CD4-positive, CD25-positive, alpha-beta regulatory T cell (primary cell): Measurements from ENCODE around the gene CFLAR. TPM values are rescaled to one million over a fixed set of nuclear protein-coding genes. Genes with fewer than 3 reads are reported as not detected.

Source experiments
- ATAC-seq, 2 donors: fragments of 150-1000 bp; cut with Tn5 transposase; one replicate each; pipeline ENCODE4 v1.10.0; 2021; ENCODE audit warnings: low read depth in 2 of 2, moderate number of reproducible peaks in 2 of 2, moderate library complexity in 1 of 2
- DNase-seq, 3 donors: peaks; one replicate each; pipeline versions ENCODE4 v3.0.0 to v3.0.0-alpha.2; 2012 to 2022; ENCODE audit warnings: mixed read lengths in 1 of 3
- H3K27ac ChIP-seq: one replicate; pipeline ENCODE4 v1.7.0; 2013; ENCODE audit warnings: mild to moderate bottlenecking, low read length; ENCODE audit not compliant: insufficient read depth, poor library complexity, severe bottlenecking
- H3K27me3 ChIP-seq: one replicate; pipeline ENCODE4 v1.7.0; 2013; ENCODE audit warnings: low read length; ENCODE audit not compliant: control insufficient read depth, insufficient read depth
- H3K36me3 ChIP-seq: one replicate; pipeline ENCODE4 v1.7.0; 2013; ENCODE audit warnings: mild to moderate bottlenecking, low read length, moderate library complexity; ENCODE audit not compliant: control insufficient read depth, insufficient read depth
- H3K4me1 ChIP-seq: 2 replicates; pipeline ENCODE4 v1.7.0; 2013; ENCODE audit warnings: mild to moderate bottlenecking, low read length; ENCODE audit not compliant: insufficient read depth, control insufficient read depth, poor library complexity, severe bottlenecking
- H3K4me3 ChIP-seq: one replicate; pipeline ENCODE4 v1.7.0; 2013; ENCODE audit warnings: low read depth, mild to moderate bottlenecking, low read length, moderate library complexity
- H3K9me3 ChIP-seq, 2 experiments: 1 replicate in 1 of 2; 2 replicates in 1 of 2; pipeline ENCODE4 v1.7.0; 2013; ENCODE audit warnings: low read length in 2 of 2, mild to moderate bottlenecking in 1 of 2, moderate library complexity in 1 of 2; ENCODE audit not compliant: control insufficient read depth in 2 of 2
- H3K27ac Mint-ChIP-seq, 3 donors: one replicate each; pipeline ENCODE4 v1.8.0; 2020 to 2022; ENCODE audit warnings: mild to moderate bottlenecking in 3 of 3, mixed read lengths in 3 of 3, moderate library complexity in 2 of 3
- H3K27me3 Mint-ChIP-seq: one replicate; pipeline ENCODE4 v1.8.0; 2022; ENCODE audit warnings: mild to moderate bottlenecking, mixed read lengths
- H3K36me3 Mint-ChIP-seq: one replicate; pipeline ENCODE4 v1.8.0; 2020; ENCODE audit warnings: mixed read lengths
- H3K4me1 Mint-ChIP-seq, 4 donors: one replicate each; pipeline ENCODE4 v1.8.0; 2020 to 2022; ENCODE audit warnings: mixed read lengths in 4 of 4, mild to moderate bottlenecking in 1 of 4
- H3K4me3 Mint-ChIP-seq, 4 donors: one replicate each; pipeline ENCODE4 v1.8.0; 2020 to 2022; ENCODE audit warnings: mild to moderate bottlenecking in 4 of 4, mixed read lengths in 4 of 4, moderate library complexity in 3 of 4
- H3K9me3 Mint-ChIP-seq, 7 donors: one replicate each; pipeline ENCODE4 v1.8.0; 2020 to 2022; ENCODE audit warnings: mixed read lengths in 7 of 7, mild to moderate bottlenecking in 3 of 7, moderate library complexity in 2 of 7
- polyA plus RNA-seq, 4 donors: library from polyadenylated mRNA; unstranded; fragments of 300-500 nt; fragmentation: Illumina TruSeq; gene quantifications; one replicate each; pipeline ENCODE4 v1.2.3, GENCODE V29; 2021
- total RNA-seq: library from RNA; stranded (reverse); gene quantifications from one replicate; pipeline ENCODE4 v1.2.3, GENCODE V29; 2022

The CFLAR gene
- total and polyA plus RNA-seq, 5 donors from 2014 or later: 118 to 306 (median 140) TPM

- H3K36me3 Mint-ChIP-seq: peaks cover 11% of the 10 kb centered on the region
- no peaks in the 10 kb centered on the region for H3K27me3 Mint-ChIP-seq
- H3K27ac ChIP-seq: no peak overlapping the region
- no peak overlapping the region for H3K4me3 ChIP-seq
- H3K4me1 Mint-ChIP-seq: no peaks in the 10 kb centered on the region
- no peak overlapping the region for H3K27ac Mint-ChIP-seq
- H3K4me3 Mint-ChIP-seq: no peak overlapping the region
- DNase-seq (no peak), ATAC-seq (no peak)
- H3K9me3 Mint-ChIP-seq: no peaks in the 10 kb centered on the region
- no peaks in the 10 kb centered on the region for H3K27me3 ChIP-seq
- no peaks in the 10 kb centered on the region for H3K9me3 ChIP-seq
- H3K36me3 ChIP-seq: peaks cover 7% of the 10 kb centered on the region
- no peaks in the 10 kb centered on the region for H3K4me1 ChIP-seq
Observed at GRCh38 chr2:201090574-201090973, 25.4 kb upstream of the CFLAR start.

DNA sequence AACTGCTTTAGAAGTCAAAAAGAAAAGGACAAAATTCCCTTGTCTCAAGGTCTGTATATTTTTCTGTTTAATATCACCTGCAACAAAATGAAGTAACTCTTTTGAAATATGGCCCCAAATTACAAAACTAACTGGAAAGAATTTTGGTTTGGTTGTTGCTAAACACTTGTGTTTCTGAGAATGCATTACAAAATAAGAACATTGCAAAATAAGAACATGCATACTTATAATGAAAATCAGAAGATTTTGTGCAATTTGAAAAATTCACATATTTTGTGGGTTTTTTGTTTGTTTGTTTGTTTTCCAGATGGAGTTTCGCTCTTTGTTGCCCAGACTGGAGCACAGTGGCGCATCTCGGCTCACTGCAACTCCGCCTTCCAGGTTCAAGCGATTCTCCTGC lies 22.4 kb upstream of the CFLAR start:
- Histone ChIP-seq H3K27me3 (no peaks in the 10 kb centered on the region), H3K4me1 (no peaks in the 10 kb centered on the region), H3K9me3 (no peaks in the 10 kb centered on the region), H3K27ac (no peak overlapping the region), H3K4me3 (no peak overlapping the region), H3K36me3 (no peaks in the 10 kb centered on the region)
- peaks cover 4% of the 10 kb centered on the region for H3K36me3 Mint-ChIP-seq
- no peak overlapping the region for H3K27ac Mint-ChIP-seq
- H3K4me3 Mint-ChIP-seq: no peak overlapping the region
- no peaks in the 10 kb centered on the region for H3K9me3 Mint-ChIP-seq
- no peak for ATAC-seq
- H3K4me1 Mint-ChIP-seq: no peaks in the 10 kb centered on the region
- no peak for DNase-seq
- H3K27me3 Mint-ChIP-seq: no peaks in the 10 kb centered on the region

GRCh38 chr2:201100497-201100896 lies 15.5 kb upstream of the CFLAR start:
- Histone ChIP-seq H3K27me3 (no peaks in the 10 kb centered on the region), H3K4me3 (no peak overlapping the region), H3K36me3 (no peaks in the 10 kb centered on the region), H3K4me1 (no peaks in the 10 kb centered on the region), H3K27ac (no peak overlapping the region), H3K9me3 (no peaks in the 10 kb centered on the region)
- Mint-ChIP-seq H3K4me1 (no peaks in the 10 kb centered on the region), H3K36me3 (no peaks in the 10 kb centered on the region), H3K27ac (no peak overlapping the region), H3K4me3 (no peak overlapping the region), H3K27me3 (no peaks in the 10 kb centered on the region), H3K9me3 (no peaks in the 10 kb centered on the region)
- DNase-seq (no peak), ATAC-seq (no peak)

DNA sequence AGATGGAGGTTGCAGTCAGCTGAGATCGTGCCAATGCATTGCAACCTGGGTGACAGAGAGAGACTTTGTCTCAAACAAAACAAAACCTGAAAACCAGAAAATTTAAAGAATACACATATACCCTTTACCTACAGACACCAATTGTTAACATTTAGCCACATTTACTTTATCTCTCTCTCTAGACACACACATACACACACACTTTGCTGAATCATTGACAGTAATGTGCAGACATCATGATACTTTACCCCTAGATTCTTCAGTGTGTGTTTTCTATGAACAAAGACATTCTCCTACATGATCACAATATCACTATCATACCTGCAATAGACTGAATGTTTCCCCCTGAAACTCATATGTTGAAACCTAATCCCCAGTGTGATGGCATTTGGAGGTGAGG lies 10.2 kb upstream of the CFLAR start:
- H3K4me1 ChIP-seq: no peaks in the 10 kb centered on the region
- Mint-ChIP-seq H3K4me3 (no peak overlapping the region), H3K9me3 (no peaks in the 10 kb centered on the region), H3K27ac (no peak overlapping the region), H3K27me3 (no peaks in the 10 kb centered on the region), H3K4me1 (no peaks in the 10 kb centered on the region), H3K36me3 (peaks cover 4% of the 10 kb centered on the region)
- ATAC-seq: no peak
- H3K36me3 ChIP-seq: no peaks in the 10 kb centered on the region
- DNase-seq: no peak
- H3K4me3 ChIP-seq: no peak overlapping the region
- H3K27me3 ChIP-seq: no peaks in the 10 kb centered on the region
- no peaks in the 10 kb centered on the region for H3K9me3 ChIP-seq
- no peak overlapping the region for H3K27ac ChIP-seq

GRCh38 chr2:201107624-201108023 lies 8.3 kb upstream of the CFLAR start:
- no peak overlapping the region for H3K4me3 ChIP-seq
- H3K27me3 Mint-ChIP-seq: no peaks in the 10 kb centered on the region
- H3K9me3 Mint-ChIP-seq: no peaks in the 10 kb centered on the region
- H3K27me3 ChIP-seq: no peaks in the 10 kb centered on the region
- H3K36me3 ChIP-seq: no peaks in the 10 kb centered on the region
- no peak overlapping the region for H3K27ac ChIP-seq
- H3K27ac Mint-ChIP-seq: no peak overlapping the region
- no peaks in the 10 kb centered on the region for H3K4me1 ChIP-seq
- H3K4me1 Mint-ChIP-seq: peaks cover 0 to 4% (median 2%) of the 10 kb centered on the region in 4 donors
- H3K36me3 Mint-ChIP-seq: peaks cover 4% of the 10 kb centered on the region
- H3K4me3 Mint-ChIP-seq: no peak overlapping the region
- H3K9me3 ChIP-seq: no peaks in the 10 kb centered on the region
- no peak for ATAC-seq
- DNase-seq: no peak

- peaks cover 0 to 4% (median 2%) of the 10 kb centered on the region in 4 donors for H3K4me1 Mint-ChIP-seq
Observed at GRCh38 chr2:201108341-201108740, 7.6 kb upstream of the CFLAR start.

GRCh38 chr2:201109186-201109585 lies 6.8 kb upstream of the CFLAR start:
- no peak overlapping the region for H3K4me3 Mint-ChIP-seq

More at GRCh38 chr2:201108341-201108740, 7.6 kb upstream of the CFLAR start:
- Histone ChIP-seq H3K36me3 (no peaks in the 10 kb centered on the region), H3K4me1 (no peaks in the 10 kb centered on the region), H3K27ac (no peak overlapping the region), H3K9me3 (no peaks in the 10 kb centered on the region), H3K4me3 (no peak overlapping the region), H3K27me3 (no peaks in the 10 kb centered on the region)
- ATAC-seq: no peak
- H3K36me3 Mint-ChIP-seq: peaks cover 4% of the 10 kb centered on the region
- H3K9me3 Mint-ChIP-seq: no peaks in the 10 kb centered on the region
- H3K4me3 Mint-ChIP-seq: no peak overlapping the region
- H3K27ac Mint-ChIP-seq: no peak overlapping the region
- no peaks in the 10 kb centered on the region for H3K27me3 Mint-ChIP-seq
- DNase-seq: no peak

GRCh38 chr2:201110615-201111014 lies 5.3 kb upstream of the CFLAR start:
- no peaks in the 10 kb centered on the region for H3K27me3 ChIP-seq
- Mint-ChIP-seq H3K4me1 (peaks cover 0 to 23% (median 13%) of the 10 kb centered on the region in 4 donors), H3K9me3 (no peaks in the 10 kb centered on the region), H3K4me3 (no peak overlapping the region), H3K36me3 (peaks cover 4% of the 10 kb centered on the region), H3K27ac (no peak overlapping the region), H3K27me3 (no peaks in the 10 kb centered on the region)
- no peaks in the 10 kb centered on the region for H3K9me3 ChIP-seq
- no peak overlapping the region for H3K4me3 ChIP-seq
- no peak overlapping the region for H3K27ac ChIP-seq
- peaks cover 15% of the 10 kb centered on the region for H3K4me1 ChIP-seq
- no peaks in the 10 kb centered on the region for H3K36me3 ChIP-seq
- no peak for DNase-seq
- no peak for ATAC-seq

More at GRCh38 chr2:201109186-201109585, 6.8 kb upstream of the CFLAR start:
- no peak overlapping the region for H3K4me3 ChIP-seq
- peaks cover 0 to 9% (median 4%) of the 10 kb centered on the region in 4 donors for H3K4me1 Mint-ChIP-seq
- H3K36me3 Mint-ChIP-seq: peaks cover 4% of the 10 kb centered on the region
- no peaks in the 10 kb centered on the region for H3K9me3 Mint-ChIP-seq
- H3K9me3 ChIP-seq: no peaks in the 10 kb centered on the region
- no peaks in the 10 kb centered on the region for H3K27me3 Mint-ChIP-seq
- H3K27me3 ChIP-seq: no peaks in the 10 kb centered on the region
- no peak overlapping the region for H3K27ac Mint-ChIP-seq
- ATAC-seq (no peak), DNase-seq (no peak)
- no peaks in the 10 kb centered on the region for H3K36me3 ChIP-seq
- H3K4me1 ChIP-seq: peaks cover under 1% of the 10 kb centered on the region
- no peak overlapping the region for H3K27ac ChIP-seq
